ENCODE data around the gene NUP50.

Gene NUP50

GRCh38 chr22:45233827-45234226, 70.1 kb downstream of the NUP50 start:
- no peak for DNase-seq

- no peak for DNase-seq
These were observed 71.5 kb downstream of the NUP50 start for GRCh38 chr22:45235101-45235777.

GRCh38 chr22:45235851-45236342, 72.2 kb downstream of the NUP50 start:
- DNase-seq: no peak

GRCh38 chr22:45237065-45237990, 73.6 kb downstream of the NUP50 start:
- no peak for DNase-seq

Measured in SHP77 treated with DMSO at 0.1 percent for 48 hours (cell line).